K562 (cell line): ENCODE data around the gene BIRC3. TPM values are rescaled to one million over a fixed set of nuclear protein-coding genes. Genes with fewer than 3 reads are reported as not detected.

Experiments
- CBX3 ChIP-seq, 2 experiments: IDR thresholded peaks; 1 replicate in 1 of 2; 2 replicates in 1 of 2; pipeline ENCODE4 v1.6.1; 2012; ENCODE audit warnings: inconsistent platforms in 2 of 2, low read length in 2 of 2, borderline replicate concordance in 1 of 2, control low read depth in 1 of 2
- DACH1 ChIP-seq: fragments of 450-650 bp; IDR thresholded peaks from 2 replicates; pipeline ENCODE4 v1.6.1; 2018; ENCODE audit not compliant: partially characterized antibody
- EHMT2 ChIP-seq: fragments of 450-650 bp; IDR thresholded peaks from 2 replicates; pipeline ENCODE4 v1.6.1; 2018; ENCODE audit warnings: antibody characterized with exemption
- FIP1L1 ChIP-seq: fragments of 200-400 bp; formaldehyde crosslinking; IDR thresholded peaks from 2 replicates; pipeline ENCODE4 v1.6.1; 2018; ENCODE audit warnings: mild to moderate bottlenecking, low read depth, low read length; ENCODE audit not compliant: poor library complexity, severe bottlenecking
- FOXA3 ChIP-seq, 2 experiments: fragments of 450-650 bp in 1 of 2; sonication (generic) in 1 of 2; formaldehyde crosslinking; IDR thresholded peaks in 1 of 2; conservative IDR thresholded peaks in 1 of 2; 2 replicates each; pipeline versions ENCODE4 v1.4.0 to v1.8.0; 2020 to 2022; ENCODE audit warnings: mild to moderate bottlenecking in 2 of 2, missing genetic modification reagents in 1 of 2
- FOXK1 ChIP-seq: sonication (generic); formaldehyde crosslinking; IDR thresholded peaks from 2 replicates; pipeline ENCODE4 v1.8.0; 2022; ENCODE audit warnings: missing genetic modification reagents, mild to moderate bottlenecking, borderline replicate concordance
- HDAC6 ChIP-seq: IDR thresholded peaks from 2 replicates; pipeline ENCODE4 v1.6.1; 2012; ENCODE audit warnings: low read depth, mild to moderate bottlenecking, control low read depth, inconsistent platforms, low read length, moderate library complexity
- JUN ChIP-seq, 2 experiments: sonication (generic) in 1 of 2; formaldehyde crosslinking in 1 of 2; IDR thresholded peaks; 2 replicates each; pipeline versions ENCODE4 v1.6.1 to v1.8.0; 2012 to 2022; ENCODE audit warnings: borderline replicate concordance in 2 of 2, mild to moderate bottlenecking in 2 of 2, improper control_type of control experiment in 1 of 2, low read depth in 1 of 2, low read length in 1 of 2, missing genetic modification reagents in 1 of 2
- KAT2B ChIP-seq: IDR thresholded peaks from one replicate; pipeline ENCODE4 v1.6.1; 2012; ENCODE audit warnings: low read depth, mild to moderate bottlenecking, control low read depth, inconsistent platforms, low read length, moderate library complexity
- KDM5B ChIP-seq: fragments of 200-600 bp; sonication (generic); IDR thresholded peaks from 2 replicates; pipeline ENCODE4 v1.6.1; 2012; ENCODE audit warnings: low read depth, mild to moderate bottlenecking, moderate library complexity, low read length, control low read depth, inconsistent platforms; ENCODE audit not compliant: insufficient replicate concordance
- LARP7 ChIP-seq: fragments of 450-650 bp; IDR thresholded peaks from 2 replicates; pipeline ENCODE4 v1.6.1; 2016
- MTA2 ChIP-seq: fragments of 450-650 bp; IDR thresholded peaks from 2 replicates; pipeline ENCODE4 v1.6.1; 2016; ENCODE audit warnings: low read depth
- MTF1 ChIP-seq: fragments of 250-450 bp; sonication (Bioruptor Pico); IDR thresholded peaks from 2 replicates; pipeline ENCODE4 v1.9.0; 2021; ENCODE audit warnings: moderate library complexity, mild to moderate bottlenecking, inconsistent platforms, borderline replicate concordance
- NCOR1 ChIP-seq: fragments of 450-650 bp; IDR thresholded peaks from 2 replicates; pipeline ENCODE4 v1.6.1; 2016; ENCODE audit warnings: mild to moderate bottlenecking, moderate library complexity
- NR4A1 ChIP-seq, 2 experiments: fragments of 250-450 bp in 1 of 2; fragments of 450-650 bp in 1 of 2; sonication (Bioruptor Pico) in 1 of 2; IDR thresholded peaks; 2 replicates each; pipeline versions ENCODE4 v1.4.0 to v1.6.1; 2016 to 2020; ENCODE audit warnings: mild to moderate bottlenecking in 2 of 2, missing compliant biosample characterization in 1 of 2, missing genetic modification characterization in 1 of 2, moderate library complexity in 1 of 2
- POLR3G ChIP-seq: IDR thresholded peaks from 2 replicates; pipeline ENCODE4 v1.6.1; 2011; ENCODE audit not compliant: insufficient read length, insufficient replicate concordance; ENCODE audit errors: extremely low read depth
- SRSF7 ChIP-seq: fragments of 200-400 bp; formaldehyde crosslinking; optimal IDR thresholded peaks from 2 replicates; pipeline ENCODE3; 2017; ENCODE audit warnings: mild to moderate bottlenecking, low read depth, low read length
- ZNF263 ChIP-seq: sonication (generic); formaldehyde crosslinking; IDR thresholded peaks from 2 replicates; pipeline ENCODE4 v1.8.0; 2022; ENCODE audit warnings: mild to moderate bottlenecking, missing genetic modification reagents, borderline replicate concordance
- ZNF551 ChIP-seq: fragments of 250-450 bp; sonication (Bioruptor Pico); IDR thresholded peaks from 2 replicates; pipeline ENCODE4 v1.5.0; 2021; ENCODE audit warnings: mild to moderate bottlenecking, moderate library complexity
- ZNF586 ChIP-seq: fragments of 450-650 bp; formaldehyde crosslinking; conservative IDR thresholded peaks from 2 replicates; pipeline ENCODE4 v1.4.0; 2020; ENCODE audit warnings: mild to moderate bottlenecking, moderate library complexity
- polyA plus RNA-seq, 8 experiments: library from polyadenylated mRNA; depleted of rRNA in 4 of 8; stranded (reverse) in 5 of 8; unstranded in 3 of 8; fragments of >200 nt; fragmentation: Nextera tagmentation in 2 of 8; fragmentation: Illumina TruSeq in 1 of 8; extraction: Ambion mirVana in 2 of 8; extraction: Trizol in 1 of 8; gene quantifications; 2 replicates each; pipeline versions ENCODE4 v1.2.1 to v1.2.3, GENCODE V29; 2011 to 2014; ENCODE audit warnings: inconsistent platforms in 1 of 8, missing spikeins in 1 of 8
- total RNA-seq, 7 experiments: library from RNA; depleted of rRNA in 6 of 7; stranded (reverse); fragments of >200 nt in 6 of 7; fragmentation: Illumina TruSeq in 2 of 7; extraction: Trizol in 2 of 7; gene quantifications; 2 replicates each; pipeline versions ENCODE4 v1.2.1 to v1.2.3, GENCODE V29; 2011 to 2021; ENCODE audit warnings: low replicate concordance in 1 of 7
- TF ChIP-seq, protein P1 (sequence below), 2 experiments: fragments of 200-800 bp in 1 of 2; sonication (Bioruptor generic) in 1 of 2; sonication (generic) in 1 of 2; formaldehyde crosslinking in 1 of 2; IDR thresholded peaks in 1 of 2; conservative IDR thresholded peaks in 1 of 2; 2 replicates each; pipeline versions ENCODE4 v1.5.0 to v1.6.1; 2016 to 2020; ENCODE audit warnings: missing compliant biosample characterization in 1 of 2, missing genetic modification characterization in 1 of 2, missing genetic modification reagents in 1 of 2
- TF ChIP-seq, protein P2 (sequence below): sonication (generic); formaldehyde crosslinking; IDR thresholded peaks from 2 replicates; pipeline ENCODE4 v1.8.0; 2022; ENCODE audit warnings: mild to moderate bottlenecking, missing genetic modification reagents
- TF ChIP-seq, protein P3 (sequence below): sonication (generic); formaldehyde crosslinking; IDR thresholded peaks from 2 replicates; pipeline ENCODE4 v1.8.0; 2022; ENCODE audit warnings: mild to moderate bottlenecking, low read depth, missing genetic modification reagents

BIRC3 gene
- total and polyA plus RNA-seq, 9 of the 15 experiments (the other 6 are each of a cell fraction or from before 2014, with no cell fraction given), result 0.08 to 0.42 (median 0.18) TPM

DNA sequence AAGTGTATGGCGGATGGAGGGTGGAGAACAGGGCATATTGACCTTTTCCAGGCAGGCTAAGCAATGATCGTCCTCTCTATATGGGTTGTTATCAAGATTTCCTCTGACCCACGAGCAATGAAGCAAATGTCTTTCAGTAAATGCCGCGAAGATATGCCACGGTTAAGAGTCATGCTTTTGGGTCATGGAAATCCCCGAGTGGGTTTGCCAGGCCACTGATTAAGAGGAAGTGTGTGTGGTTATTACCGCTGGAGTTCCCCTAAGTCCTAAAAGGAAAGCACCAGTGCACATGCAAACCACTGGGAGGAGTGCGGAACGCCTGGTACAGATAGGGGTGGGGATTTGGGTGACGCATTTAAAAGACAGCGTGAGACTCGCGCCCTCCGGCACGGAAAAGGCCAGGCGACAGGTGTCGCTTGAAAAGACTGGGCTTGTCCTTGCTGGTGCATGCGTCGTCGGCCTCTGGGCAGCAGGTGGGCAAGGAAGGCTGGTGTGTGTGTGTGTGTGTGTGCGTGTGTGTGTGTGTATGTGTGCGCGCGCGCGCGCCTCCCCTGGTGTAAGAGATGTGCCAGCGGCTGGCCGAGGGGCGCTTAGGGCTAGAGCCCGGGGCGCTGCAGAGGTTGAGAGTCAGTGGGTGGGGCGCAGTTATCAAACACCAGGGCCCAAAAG, at the start of gene BIRC3 (continued):
- TF ChIP-seq, protein P1, sequence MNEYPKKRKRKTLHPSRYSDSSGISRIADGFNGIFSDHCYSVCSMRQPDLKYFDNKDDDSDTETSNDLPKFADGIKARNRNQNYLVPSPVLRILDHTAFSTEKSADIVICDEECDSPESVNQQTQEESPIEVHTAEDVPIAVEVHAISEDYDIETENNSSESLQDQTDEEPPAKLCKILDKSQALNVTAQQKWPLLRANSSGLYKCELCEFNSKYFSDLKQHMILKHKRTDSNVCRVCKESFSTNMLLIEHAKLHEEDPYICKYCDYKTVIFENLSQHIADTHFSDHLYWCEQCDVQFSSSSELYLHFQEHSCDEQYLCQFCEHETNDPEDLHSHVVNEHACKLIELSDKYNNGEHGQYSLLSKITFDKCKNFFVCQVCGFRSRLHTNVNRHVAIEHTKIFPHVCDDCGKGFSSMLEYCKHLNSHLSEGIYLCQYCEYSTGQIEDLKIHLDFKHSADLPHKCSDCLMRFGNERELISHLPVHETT (CRISPR knock-in tag; conservative IDR thresholded peaks at IDR 0.05 in 1 of 2, IDR thresholded peaks at IDR 0.05 in 1 of 2), result 0 out of 4 replicates have a peak, but pooled peaks of 1 of the 2 experiments have one; percentile 44
- TF ChIP-seq CBX3 (IDR thresholded peaks at IDR 0.05; ENCODE audit: borderline replicate concordance in 1 of 2, low read length in 2 of 2), result peak in 1 of 2 experiments; percentile 63; a peak in 1 of 3 replicates
- TF ChIP-seq MTF1, result no peak
- no peak for TF ChIP-seq FIP1L1
- TF ChIP-seq NCOR1, result no peak
- TF ChIP-seq KAT2B, result no peak
- TF ChIP-seq POLR3G, result no peak
- TF ChIP-seq FOXK1, result no peak
- no peak for TF ChIP-seq ZNF263 (CRISPR knock-in tag)
- TF ChIP-seq ZNF551 (CRISPR knock-in tag), result no peak
- TF ChIP-seq LARP7, result peak; percentile 71; the same call in 1 of the 2 replicates
- no peak for TF ChIP-seq FOXA3 (CRISPR knock-in tag; conservative IDR thresholded peaks at IDR 0.05 in 1 of 2, IDR thresholded peaks at IDR 0.05 in 1 of 2)
- TF ChIP-seq DACH1, result no peak
- TF ChIP-seq NR4A1 (CRISPR knock-in tag; IDR thresholded peaks at IDR 0.05), result no peak
- TF ChIP-seq NR4A1 (tag; IDR thresholded peaks at IDR 0.05), result 0 out of 2 replicates have a peak, but pooled peaks have one; percentile 28
- no peak for TF ChIP-seq JUN (IDR thresholded peaks at IDR 0.05; ENCODE audit: borderline replicate concordance, low read depth, low read length)
- TF ChIP-seq JUN (CRISPR knock-in tag; IDR thresholded peaks at IDR 0.05; ENCODE audit: borderline replicate concordance), result no peak
- TF ChIP-seq, protein P2, sequence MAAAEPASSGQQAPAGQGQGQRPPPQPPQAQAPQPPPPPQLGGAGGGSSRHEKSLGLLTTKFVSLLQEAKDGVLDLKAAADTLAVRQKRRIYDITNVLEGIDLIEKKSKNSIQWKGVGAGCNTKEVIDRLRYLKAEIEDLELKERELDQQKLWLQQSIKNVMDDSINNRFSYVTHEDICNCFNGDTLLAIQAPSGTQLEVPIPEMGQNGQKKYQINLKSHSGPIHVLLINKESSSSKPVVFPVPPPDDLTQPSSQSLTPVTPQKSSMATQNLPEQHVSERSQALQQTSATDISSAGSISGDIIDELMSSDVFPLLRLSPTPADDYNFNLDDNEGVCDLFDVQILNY (CRISPR knock-in tag), result 0 out of 2 replicates have a peak, but pooled peaks have one; percentile 47
- no peak for TF ChIP-seq EHMT2
- TF ChIP-seq KDM5B, result no peak
- TF ChIP-seq HDAC6, result no peak
- TF ChIP-seq, protein P3, sequence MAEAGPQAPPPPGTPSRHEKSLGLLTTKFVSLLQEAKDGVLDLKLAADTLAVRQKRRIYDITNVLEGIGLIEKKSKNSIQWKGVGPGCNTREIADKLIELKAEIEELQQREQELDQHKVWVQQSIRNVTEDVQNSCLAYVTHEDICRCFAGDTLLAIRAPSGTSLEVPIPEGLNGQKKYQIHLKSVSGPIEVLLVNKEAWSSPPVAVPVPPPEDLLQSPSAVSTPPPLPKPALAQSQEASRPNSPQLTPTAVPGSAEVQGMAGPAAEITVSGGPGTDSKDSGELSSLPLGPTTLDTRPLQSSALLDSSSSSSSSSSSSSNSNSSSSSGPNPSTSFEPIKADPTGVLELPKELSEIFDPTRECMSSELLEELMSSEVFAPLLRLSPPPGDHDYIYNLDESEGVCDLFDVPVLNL, result 0 out of 2 replicates have a peak, but pooled peaks have one; percentile 24
- no peak for TF ChIP-seq MTA2
- no peak for TF ChIP-seq SRSF7
- TF ChIP-seq ZNF586 (CRISPR knock-in tag), result no peak
